D721Med (cell line): Measurements from ENCODE around the gene C1RL.
"Not testable (repeated sequence)": the region's sequence is repeated elsewhere in the genome, so short reads cannot be mapped to it uniquely, and the experiment has no call there.

Experiments
- DNase-seq: peaks from one replicate; pipeline ENCODE4 v3.0.0; 2011; ENCODE audit warnings: low spot score; ENCODE audit not compliant: insufficient read length
- FAIRE-seq: peaks from 2 replicates; lab custom pipeline; 2011; peaks lifted over from hg19 to GRCh38; lab: Jason Lieb, UNC
- TF ChIP-seq, protein P1 (sequence below): IDR thresholded peaks from 2 replicates; pipeline ENCODE4 v1.5.1; 2012; ENCODE audit warnings: mild to moderate bottlenecking, control low read depth; ENCODE audit not compliant: insufficient read depth; ENCODE audit errors: missing control alignments

The C1RL gene

DNA sequence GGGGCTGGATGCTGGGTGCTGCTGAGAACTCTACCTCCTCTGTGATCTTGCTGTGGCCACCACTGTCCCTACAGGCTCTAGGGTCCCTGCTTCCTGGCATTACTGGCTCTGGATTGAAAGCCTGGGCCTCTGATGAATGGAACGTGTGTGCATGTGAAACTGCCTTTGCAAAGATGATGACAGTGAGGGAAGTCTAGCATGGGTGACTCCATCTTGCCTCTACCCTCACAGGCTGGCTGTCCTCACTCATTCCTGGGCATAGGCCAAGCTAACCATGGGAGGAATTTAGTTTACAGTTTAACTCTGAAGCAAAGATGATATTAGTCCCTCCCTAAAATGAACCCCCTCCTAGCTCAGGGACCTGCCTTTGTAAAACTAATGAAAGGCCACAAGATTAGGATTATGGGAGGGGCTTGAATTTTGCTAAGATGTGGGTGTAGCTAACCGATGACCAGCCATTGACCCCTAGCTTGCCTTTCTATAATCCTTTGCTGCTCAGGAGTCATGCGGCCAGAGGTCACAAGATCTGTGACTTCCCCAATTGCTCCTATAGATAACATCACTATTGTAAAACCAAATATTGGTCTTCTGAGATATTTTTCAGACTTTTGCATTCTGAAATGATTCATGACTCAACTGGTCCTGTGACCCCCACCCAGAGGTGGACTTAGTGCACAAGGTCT is 50.7 kb downstream of the C1RL start:
- DNase-seq (no peak), FAIRE-seq (no peak)
- TF ChIP-seq, protein P1, sequence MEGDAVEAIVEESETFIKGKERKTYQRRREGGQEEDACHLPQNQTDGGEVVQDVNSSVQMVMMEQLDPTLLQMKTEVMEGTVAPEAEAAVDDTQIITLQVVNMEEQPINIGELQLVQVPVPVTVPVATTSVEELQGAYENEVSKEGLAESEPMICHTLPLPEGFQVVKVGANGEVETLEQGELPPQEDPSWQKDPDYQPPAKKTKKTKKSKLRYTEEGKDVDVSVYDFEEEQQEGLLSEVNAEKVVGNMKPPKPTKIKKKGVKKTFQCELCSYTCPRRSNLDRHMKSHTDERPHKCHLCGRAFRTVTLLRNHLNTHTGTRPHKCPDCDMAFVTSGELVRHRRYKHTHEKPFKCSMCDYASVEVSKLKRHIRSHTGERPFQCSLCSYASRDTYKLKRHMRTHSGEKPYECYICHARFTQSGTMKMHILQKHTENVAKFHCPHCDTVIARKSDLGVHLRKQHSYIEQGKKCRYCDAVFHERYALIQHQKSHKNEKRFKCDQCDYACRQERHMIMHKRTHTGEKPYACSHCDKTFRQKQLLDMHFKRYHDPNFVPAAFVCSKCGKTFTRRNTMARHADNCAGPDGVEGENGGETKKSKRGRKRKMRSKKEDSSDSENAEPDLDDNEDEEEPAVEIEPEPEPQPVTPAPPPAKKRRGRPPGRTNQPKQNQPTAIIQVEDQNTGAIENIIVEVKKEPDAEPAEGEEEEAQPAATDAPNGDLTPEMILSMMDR, result no peak

DNA sequence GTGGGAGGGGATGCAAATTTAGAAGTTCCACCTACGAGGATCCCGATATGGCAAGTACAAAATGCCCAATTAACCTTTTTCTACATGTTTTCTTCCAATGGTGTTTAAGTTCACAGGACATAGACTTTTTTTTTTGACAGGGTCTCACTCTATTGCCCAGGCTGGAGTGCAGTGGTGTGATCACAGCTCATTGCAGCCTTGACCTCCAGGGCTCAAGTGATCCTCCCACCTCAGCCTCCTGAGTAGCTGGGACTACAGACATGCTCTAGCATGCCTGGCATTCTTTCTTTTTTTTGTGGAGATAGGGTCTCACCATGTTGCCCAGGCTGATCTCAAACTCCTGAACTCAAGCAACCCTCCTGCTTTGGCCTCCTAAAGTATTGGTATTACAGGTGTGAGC is 53.3 kb downstream of the C1RL start:
- not testable (repeated sequence) for DNase-seq, FAIRE-seq

DNA sequence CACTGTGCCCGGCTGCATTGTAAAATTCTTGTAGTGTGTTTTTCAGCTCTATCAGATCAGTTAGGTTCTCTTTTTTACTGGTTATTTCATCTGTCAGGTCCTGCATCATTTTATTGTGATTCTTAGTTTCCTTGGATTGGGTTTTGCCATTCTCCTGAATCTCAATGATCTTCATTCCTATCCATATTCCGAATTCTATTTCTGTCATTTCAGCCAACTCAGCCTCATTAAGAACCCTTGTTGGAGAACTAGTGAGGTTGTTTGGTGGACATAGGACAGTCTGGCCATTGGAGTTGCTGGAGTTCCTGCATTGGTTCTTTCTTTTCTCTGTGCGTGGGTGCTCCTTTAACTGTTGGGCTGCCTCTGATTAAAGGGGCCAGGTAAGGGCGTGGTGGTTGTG is 54.1 kb downstream of the C1RL start:
- no peak for DNase-seq
- TF ChIP-seq, protein P1, result no peak
- FAIRE-seq, result no peak

DNA sequence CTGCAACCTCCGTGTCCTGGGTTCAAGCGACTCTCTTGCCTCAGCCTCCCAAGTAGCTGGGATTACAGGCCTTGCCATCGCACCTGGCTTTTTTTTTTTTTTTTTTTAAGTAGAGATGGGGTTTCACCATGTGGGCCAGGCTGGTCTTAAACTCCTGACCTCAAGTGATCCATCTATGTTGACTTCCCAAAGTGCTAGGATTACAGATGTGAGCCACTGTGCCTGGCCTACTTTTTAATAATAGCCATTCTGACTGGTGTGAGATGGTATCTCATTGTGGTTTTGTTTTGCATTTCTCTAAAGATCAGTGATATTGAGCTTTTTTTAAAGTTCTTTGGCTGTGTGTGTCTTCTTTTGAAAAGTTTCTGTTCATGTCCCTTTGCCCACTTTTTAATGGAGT is 59.0 kb downstream of the C1RL start:
- DNase-seq, FAIRE-seq: not testable (repeated sequence)

DNA sequence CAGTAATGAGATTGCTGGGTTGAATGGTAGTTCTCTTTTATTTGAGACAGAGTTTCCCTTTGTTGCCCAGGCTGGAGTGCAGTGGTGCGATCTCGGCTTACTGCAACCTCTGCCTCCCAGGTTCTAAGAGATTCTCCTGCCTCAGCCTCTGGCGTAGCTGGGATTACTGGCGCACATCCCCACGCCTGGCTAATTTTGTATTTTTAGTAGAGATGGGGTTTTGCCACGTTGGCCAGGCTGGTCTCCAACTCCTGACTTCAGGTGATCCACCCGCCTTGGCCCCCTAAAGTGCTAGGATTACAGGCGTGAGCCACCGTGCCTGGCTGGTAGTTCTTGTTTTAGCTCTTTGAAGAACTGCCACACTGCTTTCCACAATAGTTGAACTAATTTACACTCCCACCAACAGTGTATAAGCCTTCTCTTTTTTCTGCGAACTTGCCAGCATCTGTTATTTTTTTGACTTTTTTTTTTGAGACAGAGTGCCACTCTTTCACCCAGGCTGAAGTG is 59.5 kb downstream of the C1RL start:
- not testable (repeated sequence) for DNase-seq, FAIRE-seq

DNA sequence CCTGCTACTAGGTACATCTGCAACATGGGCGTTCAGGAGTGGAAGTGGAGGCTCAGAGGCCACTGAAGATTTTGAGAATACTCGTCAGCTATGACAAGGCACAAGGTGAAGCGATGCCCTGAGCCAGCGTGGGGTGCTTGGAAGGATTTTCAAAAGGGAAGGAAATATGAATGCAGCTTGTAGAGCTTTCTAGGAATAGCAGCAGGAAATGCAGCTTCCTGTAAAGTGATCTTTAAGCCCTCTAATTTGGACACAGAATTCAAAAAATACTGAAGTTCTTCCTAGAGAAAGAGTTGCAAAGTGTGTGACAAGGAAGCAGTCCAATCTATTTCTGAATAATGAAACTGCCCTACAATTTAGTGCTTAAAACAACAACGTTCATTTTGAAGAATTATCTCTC is 61.7 kb downstream of the C1RL start:
- no peak for FAIRE-seq
- TF ChIP-seq, protein P1, result no peak
- DNase-seq, result no peak

DNA sequence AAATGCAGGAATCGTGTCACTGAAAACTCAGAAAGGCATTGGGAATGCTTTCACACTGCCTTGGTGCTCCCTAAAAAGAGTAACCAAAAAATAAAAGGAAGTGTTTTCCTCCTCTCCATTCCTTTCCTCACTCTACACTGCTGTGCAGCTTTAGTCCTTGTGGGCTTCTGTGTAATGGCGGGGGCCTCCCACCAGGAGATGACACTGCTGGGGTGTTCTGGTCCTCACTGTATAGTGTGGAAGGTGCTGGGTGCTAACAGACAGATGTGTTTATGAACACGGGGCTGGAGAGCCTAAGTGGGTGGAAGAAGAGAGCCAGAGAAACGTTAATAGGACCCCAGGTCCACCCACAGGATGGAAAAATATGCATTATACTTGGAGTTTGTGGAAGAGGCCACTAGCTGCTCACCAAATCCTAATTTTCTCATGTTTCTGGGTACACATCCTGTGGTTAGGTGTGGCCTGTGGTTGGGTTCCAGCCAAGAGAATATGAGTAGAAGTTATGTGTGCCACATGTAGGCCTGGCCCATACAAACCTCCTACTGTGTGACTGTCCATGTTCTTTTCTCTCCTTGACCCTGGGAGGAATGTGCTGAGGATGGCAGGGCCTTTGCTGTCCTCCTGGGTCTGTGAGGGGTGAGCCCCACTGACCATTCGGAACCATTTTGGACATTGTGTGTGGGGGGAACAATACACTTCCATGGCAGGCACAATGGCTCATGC is 62.5 kb downstream of the C1RL start:
- no peak for FAIRE-seq
- TF ChIP-seq, protein P1, result no peak

DNA sequence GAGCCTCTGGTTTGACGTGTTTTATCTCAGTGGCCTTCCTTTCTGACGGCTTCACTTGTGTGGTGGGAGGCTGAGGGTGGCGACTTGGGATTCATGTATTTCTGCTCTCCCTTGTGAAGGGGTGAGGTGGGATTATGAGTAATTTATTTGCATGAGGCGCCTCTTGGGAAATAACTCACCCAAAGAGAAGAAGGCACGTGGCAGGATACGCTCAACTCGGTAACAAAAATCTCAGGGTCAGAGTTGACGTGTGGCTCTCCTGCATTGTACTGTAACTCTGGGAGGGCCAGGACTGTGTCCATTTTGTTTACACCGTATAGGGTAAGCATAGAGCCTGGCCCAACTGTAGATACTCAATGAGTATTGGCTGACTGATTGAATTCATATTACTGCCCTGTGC is 63.1 kb downstream of the C1RL start:
- TF ChIP-seq, protein P1, result no peak
- DNase-seq (no peak), FAIRE-seq (no peak)

More for the DNA sequence above, 62.5 kb downstream of the C1RL start:
- no peak for DNase-seq
